ENCODE data around the gene PCSK4.

- TF ChIP-seq, protein P1, sequence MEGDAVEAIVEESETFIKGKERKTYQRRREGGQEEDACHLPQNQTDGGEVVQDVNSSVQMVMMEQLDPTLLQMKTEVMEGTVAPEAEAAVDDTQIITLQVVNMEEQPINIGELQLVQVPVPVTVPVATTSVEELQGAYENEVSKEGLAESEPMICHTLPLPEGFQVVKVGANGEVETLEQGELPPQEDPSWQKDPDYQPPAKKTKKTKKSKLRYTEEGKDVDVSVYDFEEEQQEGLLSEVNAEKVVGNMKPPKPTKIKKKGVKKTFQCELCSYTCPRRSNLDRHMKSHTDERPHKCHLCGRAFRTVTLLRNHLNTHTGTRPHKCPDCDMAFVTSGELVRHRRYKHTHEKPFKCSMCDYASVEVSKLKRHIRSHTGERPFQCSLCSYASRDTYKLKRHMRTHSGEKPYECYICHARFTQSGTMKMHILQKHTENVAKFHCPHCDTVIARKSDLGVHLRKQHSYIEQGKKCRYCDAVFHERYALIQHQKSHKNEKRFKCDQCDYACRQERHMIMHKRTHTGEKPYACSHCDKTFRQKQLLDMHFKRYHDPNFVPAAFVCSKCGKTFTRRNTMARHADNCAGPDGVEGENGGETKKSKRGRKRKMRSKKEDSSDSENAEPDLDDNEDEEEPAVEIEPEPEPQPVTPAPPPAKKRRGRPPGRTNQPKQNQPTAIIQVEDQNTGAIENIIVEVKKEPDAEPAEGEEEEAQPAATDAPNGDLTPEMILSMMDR (IDR thresholded peaks at IDR 0.05), result peak in 1 of 6 experiments; percentile 12
- TF ChIP-seq POLR2A (IDR thresholded peaks at IDR 0.05), result no peak
Observed at GRCh38 chr19:1471515-1472160, 18.5 kb downstream of the PCSK4 start.

Data from Peyer's patch (tissue), 4 donors.